PFSK-1 (cell line): ENCODE results near the gene TMPRSS9.

ENCODE experiments used
- FOXP2 ChIP-seq: optimal IDR thresholded peaks from 2 replicates; pipeline ENCODE3; 2011; ENCODE audit warnings: borderline replicate concordance, control low read depth, inconsistent platforms; ENCODE audit not compliant: insufficient read depth; ENCODE audit errors: extremely low read length, extremely low read depth
- POLR2AphosphoS5 ChIP-seq: IDR thresholded peaks from 2 replicates; pipeline ENCODE4 v1.6.1; 2012; ENCODE audit warnings: low read depth, mild to moderate bottlenecking, control low read depth, low read length, moderate library complexity
- SIN3A ChIP-seq: IDR thresholded peaks from 2 replicates; pipeline ENCODE4 v1.6.1; 2012; ENCODE audit warnings: mild to moderate bottlenecking, low read length, moderate library complexity, borderline replicate concordance; ENCODE audit not compliant: insufficient read depth
- TAF1 ChIP-seq: IDR thresholded peaks from 2 replicates; pipeline ENCODE4 v1.6.1; 2012; ENCODE audit warnings: low read length, control low read depth, borderline replicate concordance; ENCODE audit not compliant: insufficient read depth
- TF ChIP-seq, protein P1 (sequence below), 2 experiments: IDR thresholded peaks; 2 replicates each; pipeline versions ENCODE4 v1.6.1 to v1.8.0; 2011 to 2012; ENCODE audit warnings: low read depth in 2 of 2, low read length in 2 of 2, control low read depth in 1 of 2, inconsistent platforms in 1 of 2, mild to moderate bottlenecking in 1 of 2, moderate library complexity in 1 of 2; ENCODE audit not compliant: insufficient read depth in 1 of 2

TMPRSS9 gene

DNA sequence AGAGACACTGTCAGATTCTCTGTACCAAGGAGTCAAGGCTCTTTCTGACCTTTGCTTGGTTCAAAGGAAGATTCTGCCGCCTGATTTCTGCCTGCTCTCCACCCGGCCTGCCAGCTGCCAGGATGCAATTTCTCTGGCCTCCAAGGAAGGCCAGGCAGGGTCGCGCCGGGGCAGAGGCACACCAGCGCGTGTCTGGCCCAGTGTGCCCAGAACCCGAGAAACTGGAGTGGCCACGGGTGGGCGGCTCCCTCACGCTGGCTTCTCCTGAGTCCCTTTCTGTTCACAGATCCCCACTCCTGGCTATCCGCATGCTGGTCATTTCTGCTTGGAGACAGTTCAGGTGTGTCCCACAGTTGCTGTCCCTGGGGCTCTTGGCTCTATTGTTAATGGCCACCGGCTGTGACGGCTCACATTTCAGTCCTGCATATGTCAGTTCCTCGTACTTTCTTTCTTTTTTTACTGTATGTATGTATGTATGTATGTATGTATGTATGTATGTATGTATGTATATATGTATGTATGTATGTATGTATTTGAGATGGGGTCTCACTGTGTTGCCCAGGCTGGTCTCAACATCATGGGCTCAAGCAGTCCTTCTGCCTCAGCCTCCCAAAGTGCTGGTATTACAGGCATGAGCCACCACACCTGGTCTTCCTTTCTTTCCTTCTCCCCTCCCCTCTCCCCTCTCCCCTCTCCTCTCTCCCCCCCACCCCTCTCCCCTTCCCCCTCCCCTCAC is 16.9 kb downstream of the TMPRSS9 start:
- TF ChIP-seq, protein P1, sequence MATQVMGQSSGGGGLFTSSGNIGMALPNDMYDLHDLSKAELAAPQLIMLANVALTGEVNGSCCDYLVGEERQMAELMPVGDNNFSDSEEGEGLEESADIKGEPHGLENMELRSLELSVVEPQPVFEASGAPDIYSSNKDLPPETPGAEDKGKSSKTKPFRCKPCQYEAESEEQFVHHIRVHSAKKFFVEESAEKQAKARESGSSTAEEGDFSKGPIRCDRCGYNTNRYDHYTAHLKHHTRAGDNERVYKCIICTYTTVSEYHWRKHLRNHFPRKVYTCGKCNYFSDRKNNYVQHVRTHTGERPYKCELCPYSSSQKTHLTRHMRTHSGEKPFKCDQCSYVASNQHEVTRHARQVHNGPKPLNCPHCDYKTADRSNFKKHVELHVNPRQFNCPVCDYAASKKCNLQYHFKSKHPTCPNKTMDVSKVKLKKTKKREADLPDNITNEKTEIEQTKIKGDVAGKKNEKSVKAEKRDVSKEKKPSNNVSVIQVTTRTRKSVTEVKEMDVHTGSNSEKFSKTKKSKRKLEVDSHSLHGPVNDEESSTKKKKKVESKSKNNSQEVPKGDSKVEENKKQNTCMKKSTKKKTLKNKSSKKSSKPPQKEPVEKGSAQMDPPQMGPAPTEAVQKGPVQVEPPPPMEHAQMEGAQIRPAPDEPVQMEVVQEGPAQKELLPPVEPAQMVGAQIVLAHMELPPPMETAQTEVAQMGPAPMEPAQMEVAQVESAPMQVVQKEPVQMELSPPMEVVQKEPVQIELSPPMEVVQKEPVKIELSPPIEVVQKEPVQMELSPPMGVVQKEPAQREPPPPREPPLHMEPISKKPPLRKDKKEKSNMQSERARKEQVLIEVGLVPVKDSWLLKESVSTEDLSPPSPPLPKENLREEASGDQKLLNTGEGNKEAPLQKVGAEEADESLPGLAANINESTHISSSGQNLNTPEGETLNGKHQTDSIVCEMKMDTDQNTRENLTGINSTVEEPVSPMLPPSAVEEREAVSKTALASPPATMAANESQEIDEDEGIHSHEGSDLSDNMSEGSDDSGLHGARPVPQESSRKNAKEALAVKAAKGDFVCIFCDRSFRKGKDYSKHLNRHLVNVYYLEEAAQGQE (IDR thresholded peaks at IDR 0.05; ENCODE audit: insufficient read depth in 1 of 2, low read depth in 2 of 2, low read length in 2 of 2): no peak
- TF ChIP-seq SIN3A: no peak
- no peak for TF ChIP-seq POLR2AphosphoS5
- TF ChIP-seq TAF1: no peak
- no peak for TF ChIP-seq FOXP2

DNA sequence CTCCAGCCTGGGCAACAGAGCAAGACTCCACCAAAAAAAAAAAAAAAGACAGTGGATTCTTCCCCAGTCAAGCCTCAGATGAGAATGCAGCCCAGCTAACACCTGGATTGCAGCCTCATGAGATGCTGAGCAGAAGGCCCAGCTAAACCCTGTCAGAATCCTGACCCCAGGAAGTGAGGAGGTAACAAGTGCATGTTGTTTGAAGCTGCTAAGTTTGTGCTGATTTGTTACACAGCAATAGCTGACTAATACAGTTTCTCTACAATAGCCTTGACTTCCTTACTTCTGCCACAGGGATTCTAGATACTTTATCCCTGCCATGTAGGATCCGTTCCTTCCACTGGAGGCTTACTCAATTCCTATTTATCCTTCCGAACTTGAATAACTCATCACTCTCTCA is 20.5 kb downstream of the TMPRSS9 start:
- no peak for TF ChIP-seq SIN3A
- no peak for TF ChIP-seq TAF1
- no peak for TF ChIP-seq POLR2AphosphoS5
- TF ChIP-seq, protein P1 (IDR thresholded peaks at IDR 0.05; ENCODE audit: insufficient read depth in 1 of 2, low read depth in 2 of 2, low read length in 2 of 2): no peak
- no peak for TF ChIP-seq FOXP2

DNA sequence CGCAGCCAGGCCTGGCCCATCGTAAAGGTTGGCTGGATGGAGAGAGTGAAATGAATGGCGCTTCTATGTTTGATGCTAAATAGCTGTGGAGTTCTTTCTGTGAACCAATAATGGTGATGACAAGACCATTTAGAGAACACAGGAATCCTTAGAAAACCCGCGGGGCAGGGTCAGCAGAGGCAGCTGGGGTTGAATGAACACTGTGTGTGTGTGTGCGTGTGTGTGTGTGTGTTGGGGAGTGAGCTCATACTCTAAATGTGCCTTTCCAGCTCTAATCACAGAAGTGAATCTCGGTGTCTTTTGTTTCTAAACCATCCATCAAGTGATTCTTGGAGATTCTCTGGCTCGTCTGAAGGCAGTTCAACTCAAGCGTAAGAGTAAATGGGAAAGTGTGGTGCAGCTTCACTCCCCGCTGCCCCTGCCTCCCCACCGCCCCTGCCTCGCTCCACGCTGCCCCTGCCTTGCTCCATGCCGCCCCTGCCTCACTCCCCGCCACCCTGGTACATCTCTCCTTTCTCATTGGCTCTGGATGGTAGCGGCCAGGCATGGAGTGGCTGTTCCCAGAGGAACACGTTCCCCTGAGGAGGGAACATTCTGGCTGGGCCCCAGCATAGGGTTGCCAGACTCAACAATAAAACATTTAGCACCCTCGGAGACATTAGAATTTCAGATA is 21.2 kb downstream of the TMPRSS9 start:
- TF ChIP-seq TAF1: no peak
- no peak for TF ChIP-seq FOXP2
- no peak for TF ChIP-seq POLR2AphosphoS5

DNA sequence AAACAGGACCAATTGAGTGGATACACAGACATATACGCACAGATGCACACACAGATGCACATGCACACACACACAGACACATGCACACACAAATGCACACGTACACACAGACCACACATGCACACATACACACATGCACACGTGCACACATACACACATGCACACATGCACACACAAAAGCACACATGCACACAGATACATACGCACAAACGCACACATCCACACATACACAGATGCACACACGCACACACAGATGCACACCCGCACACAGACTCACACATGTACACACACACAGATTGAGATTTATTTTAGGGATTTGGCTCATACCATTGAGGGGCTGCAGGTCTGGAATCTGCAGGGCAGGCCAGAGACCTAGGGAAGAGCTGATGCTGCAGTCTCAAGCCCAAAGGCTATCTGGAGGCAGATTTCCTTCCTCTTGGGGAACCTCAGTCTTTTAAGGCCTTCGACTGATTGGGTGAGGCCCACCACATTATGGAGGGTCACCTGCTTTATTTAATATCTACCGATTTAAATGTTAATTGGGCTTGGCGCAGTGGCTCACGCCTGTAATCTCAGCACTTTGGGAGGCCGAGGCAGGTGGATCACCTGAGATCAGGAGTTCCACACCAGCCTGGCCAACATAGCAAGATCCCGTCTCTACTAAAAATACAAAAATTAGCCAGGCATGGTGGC is 22.6 kb downstream of the TMPRSS9 start:
- TF ChIP-seq POLR2AphosphoS5: no peak
- TF ChIP-seq SIN3A: no peak
- TF ChIP-seq, protein P1 (IDR thresholded peaks at IDR 0.05; ENCODE audit: insufficient read depth in 1 of 2, low read depth in 2 of 2, low read length in 2 of 2): no peak
- TF ChIP-seq TAF1: no peak
- TF ChIP-seq FOXP2: no peak

DNA sequence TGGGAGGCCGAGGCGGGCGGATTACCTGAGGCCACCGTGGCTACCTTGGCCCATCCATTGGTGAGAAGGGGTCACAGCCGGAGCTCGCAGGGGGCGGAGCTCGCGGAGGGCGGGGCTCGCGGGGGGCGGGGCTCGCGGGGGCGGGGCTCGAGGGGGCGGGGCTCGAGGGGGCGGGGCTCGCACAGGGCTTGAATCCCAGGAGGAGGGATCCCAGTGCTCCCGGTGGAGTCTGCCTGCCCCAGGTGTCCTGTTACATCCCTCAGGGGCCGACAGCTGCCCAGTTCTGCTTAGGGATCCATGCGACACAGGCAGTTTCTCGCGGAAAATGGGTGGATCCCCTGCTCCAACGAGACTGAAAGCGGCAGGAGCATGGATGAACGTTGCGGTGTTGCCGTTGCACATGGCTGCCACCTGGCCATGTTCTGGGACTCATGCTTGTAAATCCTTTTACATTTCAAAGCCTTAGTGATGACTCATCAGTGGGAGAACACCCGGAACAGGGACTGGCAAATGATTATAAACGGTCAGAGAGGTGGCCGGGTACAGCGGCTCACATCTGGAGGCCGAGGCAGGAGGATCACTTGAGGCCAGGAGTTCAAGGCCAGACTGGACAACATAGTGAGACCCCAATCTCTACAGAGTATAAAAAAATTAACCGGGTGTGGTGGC is 25.1 kb downstream of the TMPRSS9 start:
- TF ChIP-seq SIN3A (no peak), FOXP2 (peak; percentile 27)
